Measurements from ENCODE around the gene DNAI7. TPM values are rescaled to one million over a fixed set of nuclear protein-coding genes. Genes with fewer than 3 reads are reported as not detected.

DNAI7 gene
- total RNA-seq, 1 experiment from 2014 or later: not detected

DNA sequence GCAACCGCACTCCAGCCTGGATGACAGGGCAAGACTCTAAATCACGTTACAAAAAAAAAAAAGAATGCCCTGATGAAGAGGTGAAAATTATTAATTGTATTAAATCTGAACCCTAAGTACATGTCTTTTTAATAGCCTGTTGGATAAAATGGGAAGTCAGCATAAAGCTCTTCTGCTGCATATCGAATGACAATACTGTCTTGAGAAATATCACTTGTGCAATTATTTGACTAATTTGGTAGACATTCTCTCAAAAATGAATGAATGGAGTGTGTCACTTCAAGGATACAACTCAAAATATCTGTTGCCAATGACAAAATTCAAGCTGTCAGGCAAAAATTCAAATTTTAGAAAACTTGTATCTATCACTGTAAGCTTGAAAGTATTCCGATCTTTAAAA, 38.9 kb downstream of the DNAI7 start:
- no peak for DNase-seq
- no peak for ATAC-seq
- no TSS peak for BruUV-seq (replicated peaks)
- H3K4me1 ChIP-seq (ENCODE audit: insufficient read depth, low read length): no peaks in the 10 kb centered on the region
- H3K9ac ChIP-seq (ENCODE audit: low read length): no peak overlapping the region
- TF ChIP-seq, protein P1, sequence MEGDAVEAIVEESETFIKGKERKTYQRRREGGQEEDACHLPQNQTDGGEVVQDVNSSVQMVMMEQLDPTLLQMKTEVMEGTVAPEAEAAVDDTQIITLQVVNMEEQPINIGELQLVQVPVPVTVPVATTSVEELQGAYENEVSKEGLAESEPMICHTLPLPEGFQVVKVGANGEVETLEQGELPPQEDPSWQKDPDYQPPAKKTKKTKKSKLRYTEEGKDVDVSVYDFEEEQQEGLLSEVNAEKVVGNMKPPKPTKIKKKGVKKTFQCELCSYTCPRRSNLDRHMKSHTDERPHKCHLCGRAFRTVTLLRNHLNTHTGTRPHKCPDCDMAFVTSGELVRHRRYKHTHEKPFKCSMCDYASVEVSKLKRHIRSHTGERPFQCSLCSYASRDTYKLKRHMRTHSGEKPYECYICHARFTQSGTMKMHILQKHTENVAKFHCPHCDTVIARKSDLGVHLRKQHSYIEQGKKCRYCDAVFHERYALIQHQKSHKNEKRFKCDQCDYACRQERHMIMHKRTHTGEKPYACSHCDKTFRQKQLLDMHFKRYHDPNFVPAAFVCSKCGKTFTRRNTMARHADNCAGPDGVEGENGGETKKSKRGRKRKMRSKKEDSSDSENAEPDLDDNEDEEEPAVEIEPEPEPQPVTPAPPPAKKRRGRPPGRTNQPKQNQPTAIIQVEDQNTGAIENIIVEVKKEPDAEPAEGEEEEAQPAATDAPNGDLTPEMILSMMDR (conservative IDR thresholded peaks at IDR 0.05; ENCODE audit: low read depth, low read length): no peak
- TF ChIP-seq EZH2phosphoT487 (IDR thresholded peaks at IDR 0.05; ENCODE audit: borderline replicate concordance, low read length) (no peak), EZH2 (IDR thresholded peaks at IDR 0.05; ENCODE audit: low read length, unreplicated experiment) (no peak)
- intact Hi-C loops (cut with micrococcal nuclease): no loop called here
- POLR2A ChIA-PET (ENCODE audit: unreplicated experiment): no interaction called here
- no peak overlapping the region for H3K4me3 ChIP-seq (ENCODE audit: low read length)
- H3K36me3 ChIP-seq (ENCODE audit: low read depth, low read length): no peaks in the 10 kb centered on the region
- no peaks in the 10 kb centered on the region for H3K9me3 ChIP-seq (ENCODE audit: low read length)
- H3K4me2 ChIP-seq (ENCODE audit: low read length): no peak overlapping the region
- H3K79me2 ChIP-seq (ENCODE audit: low read length): no peaks in the 10 kb centered on the region
- no peak overlapping the region for H2AFZ ChIP-seq (ENCODE audit: low read length)
- 0 out of 2 replicates have a peak, but pooled peaks cover 1% of the 10 kb centered on the region for H3K27me3 ChIP-seq (ENCODE audit: low read length)
- H3K27ac ChIP-seq (ENCODE audit: low read length): no peak overlapping the region
- no peaks in the 10 kb centered on the region for H3K9me2 ChIP-seq (replicated peaks; ENCODE audit: low read length)
- no peaks in the 10 kb centered on the region for H4K20me1 ChIP-seq (ENCODE audit: low read length)
- no peaks in the 10 kb centered on the region for H3F3A ChIP-seq (ENCODE audit: low read length, unreplicated experiment)
- CTCF ChIA-PET: no interaction called here

DNA sequence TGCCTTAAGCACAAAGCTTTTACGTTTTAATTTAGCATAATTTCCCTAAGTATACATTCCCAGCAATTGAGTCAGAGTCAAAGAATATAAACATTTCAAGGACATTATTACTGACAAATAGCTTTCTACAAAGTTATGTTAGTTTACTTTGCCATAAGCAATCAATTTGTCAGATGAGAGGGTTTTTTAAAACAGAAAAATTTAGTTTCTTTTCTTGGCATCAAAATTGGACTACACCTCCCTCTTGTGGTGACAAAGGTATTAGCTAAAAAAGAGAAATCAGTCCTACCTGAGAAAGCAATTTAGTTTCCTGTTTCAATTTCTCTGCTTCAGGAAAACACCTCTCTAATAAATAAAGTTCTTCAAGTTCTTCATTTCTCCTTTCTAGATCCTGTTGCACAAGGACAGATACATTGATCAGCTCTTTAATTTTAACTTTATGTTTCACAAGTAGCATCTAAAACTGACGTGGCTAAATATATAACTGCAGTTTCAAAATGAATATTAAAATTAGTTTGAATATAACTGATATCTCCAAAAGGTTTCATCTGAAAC, 39.9 kb downstream of the DNAI7 start:
- H3K36me3 ChIP-seq (ENCODE audit: low read depth, low read length): no peaks in the 10 kb centered on the region
- no peaks in the 10 kb centered on the region for H3K4me1 ChIP-seq (ENCODE audit: insufficient read depth, low read length)
- H3K27me3 ChIP-seq (ENCODE audit: low read length): no peaks in the 10 kb centered on the region
- intact Hi-C loops (cut with micrococcal nuclease): loop anchor here (1.0 kb wide), 1 partner anchor 232 kb away; no protein-coding TSS in a partner anchor
- POLR2A ChIA-PET (ENCODE audit: unreplicated experiment): interaction anchor here (0.6 kb wide), 1 partner anchor 233 kb away, joined by 3 read pairs; no protein-coding TSS in a partner anchor
- ATAC-seq (no peak), DNase-seq (peak; percentile 32)
- H2AFZ ChIP-seq (ENCODE audit: low read length): peak overlapping the region; percentile 47; the same call in 1 of the 2 replicates
- no peaks in the 10 kb centered on the region for H3K79me2 ChIP-seq (ENCODE audit: low read length)
- CTCF ChIA-PET: interaction anchor here (0.7 to 1.2 kb wide), 3 partner anchors 163 to 232 kb away, joined by 3 to 4 read pairs (median 4); no protein-coding TSS in a partner anchor
- no peak overlapping the region for H3K9ac ChIP-seq (ENCODE audit: low read length)
- H3K9me3 ChIP-seq (ENCODE audit: low read length): no peaks in the 10 kb centered on the region
- no peak for TF ChIP-seq EZH2phosphoT487 (IDR thresholded peaks at IDR 0.05; ENCODE audit: borderline replicate concordance, low read length)
- TF ChIP-seq, protein P1 (conservative IDR thresholded peaks at IDR 0.05; ENCODE audit: low read depth, low read length): peak; percentile 71
- H4K20me1 ChIP-seq (ENCODE audit: low read length): no peaks in the 10 kb centered on the region
- H3K27ac ChIP-seq (ENCODE audit: low read length): no peak overlapping the region
- H3F3A ChIP-seq (ENCODE audit: low read length, unreplicated experiment): no peaks in the 10 kb centered on the region
- BruUV-seq (replicated peaks): no TSS peak
- H3K4me3 ChIP-seq (ENCODE audit: low read length): no peak overlapping the region
- peak overlapping the region; percentile 40 for H3K4me2 ChIP-seq (ENCODE audit: low read length)
- H3K9me2 ChIP-seq (replicated peaks; ENCODE audit: low read length): no peaks in the 10 kb centered on the region

DNA sequence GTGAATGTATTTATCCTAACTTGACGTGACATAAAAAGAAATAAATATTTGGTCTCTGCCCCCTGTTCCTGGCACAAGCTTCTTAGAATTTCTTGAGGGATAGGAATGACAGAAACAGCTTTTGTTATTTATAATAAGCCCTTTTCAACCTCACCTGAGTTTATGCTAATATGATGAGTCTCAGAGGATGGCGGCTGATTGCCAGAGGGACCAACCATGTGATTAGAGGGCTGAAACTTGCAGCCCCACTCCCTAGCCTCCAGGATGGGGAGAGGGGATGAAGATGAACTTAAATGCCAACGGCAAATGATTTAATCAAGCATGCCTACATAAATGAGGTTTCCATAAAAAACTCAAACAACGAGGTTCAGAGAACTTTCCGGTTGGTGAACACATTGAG, 42.9 kb downstream of the DNAI7 start:
- H3K4me1 ChIP-seq (ENCODE audit: insufficient read depth, low read length): no peaks in the 10 kb centered on the region
- H3K9ac ChIP-seq (ENCODE audit: low read length): no peak overlapping the region
- no peaks in the 10 kb centered on the region for H3K9me3 ChIP-seq (ENCODE audit: low read length)
- no peak for TF ChIP-seq EZH2phosphoT487 (IDR thresholded peaks at IDR 0.05; ENCODE audit: borderline replicate concordance, low read length)
- no peak for TF ChIP-seq EZH2 (IDR thresholded peaks at IDR 0.05; ENCODE audit: low read length, unreplicated experiment)
- TF ChIP-seq, protein P1 (conservative IDR thresholded peaks at IDR 0.05; ENCODE audit: low read depth, low read length): no peak
- no peak overlapping the region for H3K4me3 ChIP-seq (ENCODE audit: low read length)
- no peaks in the 10 kb centered on the region for H3K36me3 ChIP-seq (ENCODE audit: low read depth, low read length)
- no TSS peak for BruUV-seq (replicated peaks)
- no peaks in the 10 kb centered on the region for H3K9me2 ChIP-seq (replicated peaks; ENCODE audit: low read length)
- H3K27me3 ChIP-seq (ENCODE audit: low read length): no peaks in the 10 kb centered on the region
- DNase-seq (no peak), ATAC-seq (no peak)
- POLR2A ChIA-PET (ENCODE audit: unreplicated experiment): no interaction called here
- H3F3A ChIP-seq (ENCODE audit: low read length, unreplicated experiment): no peaks in the 10 kb centered on the region
- H3K4me2 ChIP-seq (ENCODE audit: low read length): no peak overlapping the region
- H4K20me1 ChIP-seq (ENCODE audit: low read length): no peaks in the 10 kb centered on the region
- no peak overlapping the region for H3K27ac ChIP-seq (ENCODE audit: low read length)
- intact Hi-C loops (cut with micrococcal nuclease): no loop called here
- CTCF ChIA-PET: no interaction called here
- no peaks in the 10 kb centered on the region for H3K79me2 ChIP-seq (ENCODE audit: low read length)
- no peak overlapping the region for H2AFZ ChIP-seq (ENCODE audit: low read length)

All from PC-3 (cell line).